Parathyroid adenoma (tissue), 2 donors: ENCODE measurements around the gene IRF4.

Experiments used
- H2AFZ ChIP-seq: fragments of 300-600 bp; sonication (generic); one replicate; pipeline ENCODE4 v1.7.0; 2017; ENCODE audit warnings: antibody characterized with exemption, mild to moderate bottlenecking
- H3K27ac ChIP-seq: fragments of 300-600 bp; sonication (generic); one replicate; pipeline ENCODE4 v1.7.0; 2017
- H3K27me3 ChIP-seq: fragments of 300-600 bp; sonication (generic); one replicate; pipeline ENCODE4 v1.7.0; 2017; ENCODE audit warnings: low read length; ENCODE audit not compliant: control insufficient read depth, insufficient read depth
- H3K36me3 ChIP-seq: fragments of 300-600 bp; sonication (generic); one replicate; pipeline ENCODE4 v1.7.0; 2017; ENCODE audit warnings: low read length; ENCODE audit not compliant: control insufficient read depth, insufficient read depth
- H3K4me1 ChIP-seq: fragments of 300-600 bp; sonication (generic); one replicate; pipeline ENCODE4 v1.7.0; 2017; ENCODE audit warnings: control low read depth
- H3K4me2 ChIP-seq: fragments of 300-600 bp; sonication (generic); one replicate; pipeline ENCODE4 v1.7.0; 2017; ENCODE audit warnings: low read length
- H3K4me3 ChIP-seq: fragments of 300-600 bp; sonication (generic); one replicate; pipeline ENCODE4 v1.7.0; 2017; ENCODE audit warnings: low read depth, low read length
- H3K79me2 ChIP-seq: fragments of 300-600 bp; sonication (generic); one replicate; pipeline ENCODE4 v1.7.0; 2017; ENCODE audit warnings: control low read depth
- H3K9ac ChIP-seq: fragments of 300-600 bp; sonication (generic); one replicate; pipeline ENCODE4 v1.7.0; 2017; ENCODE audit warnings: mild to moderate bottlenecking
- H3K9me3 ChIP-seq: fragments of 300-600 bp; sonication (generic); one replicate; pipeline ENCODE4 v1.7.0; 2017; ENCODE audit warnings: low read length; ENCODE audit not compliant: control insufficient read depth
- TF ChIP-seq, protein P1 (sequence below): fragments of 300-600 bp; sonication (generic); IDR thresholded peaks from one replicate; pipeline ENCODE4 v1.7.0; 2017; ENCODE audit warnings: antibody characterized with exemption, mild to moderate bottlenecking
- donor health status: primary hyperparathyroidism.

IRF4 gene

DNA sequence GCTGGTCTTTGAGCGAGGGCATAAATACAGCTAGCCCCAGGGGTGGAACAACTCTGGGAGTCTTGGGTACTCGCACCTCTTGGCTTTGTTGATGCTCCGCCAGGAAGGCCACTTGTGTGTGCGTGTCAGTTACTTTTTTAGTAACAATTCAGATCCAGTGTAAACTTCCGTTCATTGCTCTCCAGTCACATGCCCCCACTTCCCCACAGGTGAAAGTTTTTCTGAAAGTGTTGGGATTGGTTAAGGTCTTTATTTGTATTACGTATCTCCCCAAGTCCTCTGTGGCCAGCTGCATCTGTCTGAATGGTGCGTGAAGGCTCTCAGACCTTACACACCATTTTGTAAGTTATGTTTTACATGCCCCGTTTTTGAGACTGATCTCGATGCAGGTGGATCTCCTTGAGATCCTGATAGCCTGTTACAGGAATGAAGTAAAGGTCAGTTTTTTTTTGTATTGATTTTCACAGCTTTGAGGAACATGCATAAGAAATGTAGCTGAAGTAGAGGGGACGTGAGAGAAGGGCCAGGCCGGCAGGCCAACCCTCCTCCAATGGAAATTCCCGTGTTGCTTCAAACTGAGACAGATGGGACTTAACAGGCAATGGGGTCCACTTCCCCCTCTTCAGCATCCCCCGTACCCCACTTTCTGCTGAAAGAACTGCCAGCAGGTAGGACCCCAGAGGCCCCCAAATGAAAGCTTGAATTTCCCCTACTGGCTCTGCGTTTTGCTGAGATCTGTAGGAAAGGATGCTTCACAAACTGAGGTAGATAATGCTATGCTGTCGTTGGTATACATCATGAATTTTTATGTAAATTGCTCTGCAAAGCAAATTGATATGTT lies 19.2 kb downstream of the IRF4 start:
- no peak overlapping the region for H3K4me2 ChIP-seq
- no peak overlapping the region for H3K4me3 ChIP-seq
- H3K36me3 ChIP-seq, result no peaks in the 10 kb centered on the region
- no peaks in the 10 kb centered on the region for H3K9me3 ChIP-seq
- no peak overlapping the region for H3K9ac ChIP-seq
- no peak overlapping the region for H2AFZ ChIP-seq
- peaks cover 3% of the 10 kb centered on the region for H3K27me3 ChIP-seq
- no peaks in the 10 kb centered on the region for H3K79me2 ChIP-seq
- TF ChIP-seq, protein P1, sequence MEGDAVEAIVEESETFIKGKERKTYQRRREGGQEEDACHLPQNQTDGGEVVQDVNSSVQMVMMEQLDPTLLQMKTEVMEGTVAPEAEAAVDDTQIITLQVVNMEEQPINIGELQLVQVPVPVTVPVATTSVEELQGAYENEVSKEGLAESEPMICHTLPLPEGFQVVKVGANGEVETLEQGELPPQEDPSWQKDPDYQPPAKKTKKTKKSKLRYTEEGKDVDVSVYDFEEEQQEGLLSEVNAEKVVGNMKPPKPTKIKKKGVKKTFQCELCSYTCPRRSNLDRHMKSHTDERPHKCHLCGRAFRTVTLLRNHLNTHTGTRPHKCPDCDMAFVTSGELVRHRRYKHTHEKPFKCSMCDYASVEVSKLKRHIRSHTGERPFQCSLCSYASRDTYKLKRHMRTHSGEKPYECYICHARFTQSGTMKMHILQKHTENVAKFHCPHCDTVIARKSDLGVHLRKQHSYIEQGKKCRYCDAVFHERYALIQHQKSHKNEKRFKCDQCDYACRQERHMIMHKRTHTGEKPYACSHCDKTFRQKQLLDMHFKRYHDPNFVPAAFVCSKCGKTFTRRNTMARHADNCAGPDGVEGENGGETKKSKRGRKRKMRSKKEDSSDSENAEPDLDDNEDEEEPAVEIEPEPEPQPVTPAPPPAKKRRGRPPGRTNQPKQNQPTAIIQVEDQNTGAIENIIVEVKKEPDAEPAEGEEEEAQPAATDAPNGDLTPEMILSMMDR, result no peak
- H3K4me1 ChIP-seq, result no peaks in the 10 kb centered on the region
- H3K27ac ChIP-seq, result no peak overlapping the region

DNA sequence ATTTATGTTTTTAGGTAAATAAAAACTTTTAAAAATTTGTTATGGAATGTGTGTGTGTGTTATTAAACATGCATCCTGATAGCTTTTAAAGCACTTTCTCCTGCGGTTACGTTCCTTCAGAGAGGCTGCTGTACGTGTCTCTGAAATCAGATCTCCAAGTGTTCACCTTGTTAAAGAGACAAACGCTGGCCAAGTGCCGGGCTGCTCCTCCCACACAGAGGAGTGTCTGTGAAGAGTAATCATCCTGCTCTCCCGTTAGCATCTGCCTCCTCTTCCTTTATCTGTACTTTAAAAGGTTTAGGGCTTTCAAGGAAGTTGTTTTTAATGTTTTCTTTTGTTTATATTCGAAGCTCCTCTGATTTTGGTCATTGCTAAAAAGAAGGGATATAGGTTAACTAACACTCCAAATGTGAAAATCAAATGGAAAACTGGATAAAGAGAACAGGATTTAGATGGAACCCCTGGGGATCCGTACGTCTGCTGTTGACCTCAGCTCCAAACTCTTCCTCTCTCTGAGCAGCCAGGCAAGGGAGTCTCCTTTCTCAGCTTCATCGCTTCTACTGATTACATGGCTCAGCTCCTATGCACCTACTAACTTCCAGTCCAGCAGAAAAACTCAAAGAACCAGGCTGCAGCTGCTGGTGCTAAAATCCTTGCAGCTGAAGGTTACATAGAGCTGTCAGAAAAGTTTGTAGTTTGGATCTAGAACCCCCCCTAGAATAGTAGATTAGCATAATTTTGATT lies 20.0 kb downstream of the IRF4 start:
- Histone ChIP-seq H3K27ac (no peak overlapping the region), H3K9me3 (no peaks in the 10 kb centered on the region), H3K4me1 (no peaks in the 10 kb centered on the region), H2AFZ (no peak overlapping the region), H3K4me2 (no peak overlapping the region), H3K36me3 (no peaks in the 10 kb centered on the region), H3K4me3 (no peak overlapping the region), H3K79me2 (no peaks in the 10 kb centered on the region), H3K27me3 (peaks cover 3% of the 10 kb centered on the region), H3K9ac (no peak overlapping the region)
- TF ChIP-seq, protein P1, result no peak

DNA sequence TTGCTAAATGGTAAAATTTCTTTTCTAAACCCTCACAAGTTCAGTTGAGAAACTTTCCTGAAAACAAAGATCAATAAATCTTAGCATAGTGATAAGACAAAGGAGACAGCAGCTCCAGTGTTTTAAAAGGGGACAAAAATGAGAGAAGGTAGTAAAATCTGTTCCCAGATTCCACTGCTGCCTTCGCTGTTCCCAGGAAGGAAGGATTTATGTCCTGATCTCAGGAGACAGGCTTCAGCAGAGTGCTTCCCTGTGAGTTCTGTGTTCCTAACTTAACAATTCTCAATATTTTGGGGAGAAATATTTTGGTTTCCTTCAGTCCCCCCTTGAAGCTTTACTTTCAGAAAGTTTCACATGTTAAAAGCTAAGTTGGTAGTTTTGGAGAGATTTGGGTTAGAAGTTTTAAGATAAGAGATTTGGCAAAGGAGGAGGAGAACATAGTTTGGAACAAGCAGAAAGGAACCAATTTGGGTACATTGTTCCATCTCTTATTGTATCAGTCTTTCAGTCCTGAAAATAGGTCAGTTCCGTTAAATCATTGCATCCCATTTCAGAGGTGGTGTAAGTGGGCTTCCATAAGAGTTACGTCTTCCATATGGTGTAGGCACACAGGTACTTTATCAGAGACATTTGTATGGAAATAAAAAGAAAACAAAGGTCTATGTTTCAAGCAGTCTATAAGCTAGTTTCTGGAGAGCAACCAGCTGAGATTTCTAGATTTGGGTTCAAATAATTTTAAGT lies 20.8 kb downstream of the IRF4 start:
- TF ChIP-seq, protein P1, result no peak
- no peak overlapping the region for H2AFZ ChIP-seq
- H3K4me1 ChIP-seq, result no peaks in the 10 kb centered on the region
- peaks cover 3% of the 10 kb centered on the region for H3K27me3 ChIP-seq
- H3K9me3 ChIP-seq, result no peaks in the 10 kb centered on the region
- H3K79me2 ChIP-seq, result no peaks in the 10 kb centered on the region
- H3K27ac ChIP-seq, result no peak overlapping the region
- no peak overlapping the region for H3K9ac ChIP-seq
- H3K4me3 ChIP-seq, result no peak overlapping the region
- H3K4me2 ChIP-seq, result no peak overlapping the region
- no peaks in the 10 kb centered on the region for H3K36me3 ChIP-seq

DNA sequence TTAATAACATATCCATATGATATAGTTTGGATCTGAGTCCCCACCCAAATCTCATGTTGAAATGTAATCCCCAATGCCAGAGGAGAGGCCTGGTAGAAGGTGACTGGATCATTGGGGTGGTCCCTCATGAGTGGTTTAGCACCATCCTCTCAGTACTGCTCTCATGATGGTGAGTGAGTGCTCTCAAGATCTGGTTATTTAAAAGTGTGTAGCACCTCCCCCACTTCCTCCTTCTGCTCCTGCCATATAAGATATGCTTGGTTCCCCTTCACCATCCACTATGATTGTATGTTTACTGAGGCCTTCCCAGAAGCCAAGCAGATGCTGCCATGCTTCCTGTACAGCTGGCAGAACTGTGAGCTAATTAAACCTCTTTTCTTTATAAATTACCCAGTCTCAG lies 22.9 kb downstream of the IRF4 start:
- no peak overlapping the region for H3K4me2 ChIP-seq
- no peaks in the 10 kb centered on the region for H3K79me2 ChIP-seq
- TF ChIP-seq, protein P1, result no peak
- H2AFZ ChIP-seq, result no peak overlapping the region
- H3K9me3 ChIP-seq, result no peaks in the 10 kb centered on the region
- H3K9ac ChIP-seq, result no peak overlapping the region
- H3K4me3 ChIP-seq, result no peak overlapping the region
- H3K36me3 ChIP-seq, result no peaks in the 10 kb centered on the region
- H3K27ac ChIP-seq, result no peak overlapping the region
- H3K27me3 ChIP-seq, result peaks cover 3% of the 10 kb centered on the region
- H3K4me1 ChIP-seq, result no peaks in the 10 kb centered on the region
